OCI-LY1 (cell line): ENCODE measurements around the gene PIP4K2A.

ENCODE experiments used
- H2AFZ ChIP-seq: fragments of 200-600 bp; sonication (generic), shearing (Covaris generic); 2 replicates; pipeline ENCODE4 v1.6.0; 2014; ENCODE audit warnings: antibody characterized with exemption, mild to moderate bottlenecking, low read length
- H3F3A ChIP-seq: fragments of 200-600 bp; sonication (generic), shearing (Covaris generic); 2 replicates; pipeline ENCODE4 v1.6.0; 2014; ENCODE audit warnings: mild to moderate bottlenecking, antibody characterized with exemption, low read length, moderate library complexity; ENCODE audit not compliant: insufficient read depth
- H3K27ac ChIP-seq: fragments of 200-600 bp; sonication (generic); 2 replicates; pipeline ENCODE4 v1.5.1; 2014; ENCODE audit warnings: low read length, mixed run types, mild to moderate bottlenecking, low read depth; ENCODE audit not compliant: poor library complexity, severe bottlenecking
- H3K27me3 ChIP-seq: fragments of 200-600 bp; sonication (generic); 2 replicates; pipeline ENCODE4 v1.6.0; 2014; ENCODE audit warnings: antibody characterized with exemption, mild to moderate bottlenecking, low read length, moderate library complexity; ENCODE audit not compliant: insufficient read depth
- H3K36me3 ChIP-seq: fragments of 200-600 bp; sonication (generic); 2 replicates; pipeline ENCODE4 v1.6.1; 2014; ENCODE audit warnings: mild to moderate bottlenecking, antibody characterized with exemption, low read length, moderate library complexity, mixed read lengths; ENCODE audit not compliant: insufficient read depth
- H3K4me1 ChIP-seq: fragments of 200-600 bp; sonication (generic); 2 replicates; pipeline ENCODE4 v1.5.1; 2014; ENCODE audit warnings: mild to moderate bottlenecking, low read length, moderate library complexity; ENCODE audit not compliant: insufficient read depth, severe bottlenecking
- H3K4me2 ChIP-seq: fragments of 200-600 bp; sonication (generic), shearing (Covaris generic); 2 replicates; pipeline ENCODE4 v1.6.1; 2014; ENCODE audit warnings: low read length
- H3K4me3 ChIP-seq: fragments of 200-600 bp; sonication (generic); 2 replicates; pipeline ENCODE4 v1.5.1; 2014; ENCODE audit warnings: low read length, low read depth, mild to moderate bottlenecking, mixed read lengths; ENCODE audit not compliant: poor library complexity, severe bottlenecking
- H3K79me2 ChIP-seq: fragments of 200-600 bp; shearing (Covaris generic); 2 replicates; pipeline ENCODE4 v1.6.1; 2016; ENCODE audit warnings: mixed run types, low read length, mixed read lengths; ENCODE audit not compliant: insufficient read depth
- H3K9ac ChIP-seq: fragments of 200-600 bp; sonication (generic), shearing (Covaris generic); 2 replicates; pipeline ENCODE4 v1.6.1; 2014; ENCODE audit warnings: mild to moderate bottlenecking, low read length, mixed read lengths
- H3K9me2 ChIP-seq: fragments of 200-600 bp; sonication (generic), shearing (Covaris generic); 2 replicates; pipeline ENCODE4 v1.6.1; 2014; ENCODE audit warnings: low read depth, mild to moderate bottlenecking, low read length, mixed read lengths
- H3K9me3 ChIP-seq: fragments of 200-600 bp; shearing (Covaris generic); 2 replicates; pipeline ENCODE4 v1.6.1; 2014; ENCODE audit warnings: low read length, mixed read lengths
- H4K20me1 ChIP-seq: fragments of 200-600 bp; sonication (generic), shearing (Covaris generic); 2 replicates; pipeline ENCODE4 v1.6.0; 2016; ENCODE audit warnings: mild to moderate bottlenecking, low read length; ENCODE audit not compliant: insufficient read depth
- EZH2 ChIP-seq: fragments of 200-600 bp; sonication (generic), shearing (Covaris generic); IDR thresholded peaks from 2 replicates; pipeline ENCODE4 v1.8.0; 2017; ENCODE audit warnings: borderline replicate concordance, mixed run types, mild to moderate bottlenecking, antibody characterized with exemption, low read length, moderate library complexity, mixed read lengths
- TF ChIP-seq, protein P1 (sequence below): fragments of 200-600 bp; sonication (generic), shearing (Covaris generic); IDR thresholded peaks from 2 replicates; pipeline ENCODE4 v1.5.1; 2017; ENCODE audit warnings: mild to moderate bottlenecking, antibody characterized with exemption, low read length, moderate library complexity, mixed read lengths

Gene PIP4K2A

DNA sequence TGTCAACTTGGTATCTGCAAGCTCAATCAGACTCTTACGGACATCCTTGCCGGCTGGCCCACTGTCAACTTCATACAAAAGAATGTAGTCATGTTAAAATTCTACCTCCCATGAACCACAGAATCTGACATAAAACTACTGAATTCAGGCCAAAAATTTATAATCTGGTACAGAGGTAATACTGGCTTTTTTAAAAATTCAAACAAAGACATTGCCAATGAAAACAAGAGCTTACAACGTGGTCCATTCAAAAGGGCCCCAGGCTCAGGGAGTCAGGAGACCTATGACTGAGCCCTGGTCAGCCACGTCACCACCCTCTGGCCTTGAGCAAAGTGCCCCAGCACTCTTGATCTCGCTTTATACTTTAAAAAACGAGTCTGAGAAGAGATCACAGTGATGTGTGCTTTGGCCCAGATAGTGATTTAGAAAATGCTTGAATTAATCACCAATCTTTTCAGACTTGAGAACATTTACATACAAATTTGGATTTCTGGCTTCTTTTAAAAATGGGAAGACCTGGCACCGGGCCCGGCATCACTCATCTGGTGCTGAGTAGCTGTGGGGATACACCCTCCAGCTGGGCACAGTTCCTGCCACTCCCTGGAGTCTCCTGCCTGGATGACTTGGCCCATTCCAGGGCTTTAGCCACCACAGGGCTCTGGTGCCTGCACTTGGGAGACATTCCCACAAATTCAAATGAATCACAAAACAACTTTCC lies 94.1 kb downstream of the PIP4K2A start:
- Histone ChIP-seq H3K4me1 (peaks cover 25% of the 10 kb centered on the region), H3K27me3 (no peaks in the 10 kb centered on the region), H3K9me2 (no peaks in the 10 kb centered on the region), H3K4me2 (no peak overlapping the region), H3F3A (no peaks in the 10 kb centered on the region), H3K36me3 (no peaks in the 10 kb centered on the region), H2AFZ (no peak overlapping the region), H3K9me3 (no peaks in the 10 kb centered on the region), H3K79me2 (no peaks in the 10 kb centered on the region), H3K4me3 (no peak overlapping the region), H3K9ac (no peak overlapping the region), H4K20me1 (peaks cover 3% of the 10 kb centered on the region; the same call in 1 of the 2 replicates), H3K27ac (no peak overlapping the region)
- TF ChIP-seq EZH2 = no peak
- TF ChIP-seq, protein P1, sequence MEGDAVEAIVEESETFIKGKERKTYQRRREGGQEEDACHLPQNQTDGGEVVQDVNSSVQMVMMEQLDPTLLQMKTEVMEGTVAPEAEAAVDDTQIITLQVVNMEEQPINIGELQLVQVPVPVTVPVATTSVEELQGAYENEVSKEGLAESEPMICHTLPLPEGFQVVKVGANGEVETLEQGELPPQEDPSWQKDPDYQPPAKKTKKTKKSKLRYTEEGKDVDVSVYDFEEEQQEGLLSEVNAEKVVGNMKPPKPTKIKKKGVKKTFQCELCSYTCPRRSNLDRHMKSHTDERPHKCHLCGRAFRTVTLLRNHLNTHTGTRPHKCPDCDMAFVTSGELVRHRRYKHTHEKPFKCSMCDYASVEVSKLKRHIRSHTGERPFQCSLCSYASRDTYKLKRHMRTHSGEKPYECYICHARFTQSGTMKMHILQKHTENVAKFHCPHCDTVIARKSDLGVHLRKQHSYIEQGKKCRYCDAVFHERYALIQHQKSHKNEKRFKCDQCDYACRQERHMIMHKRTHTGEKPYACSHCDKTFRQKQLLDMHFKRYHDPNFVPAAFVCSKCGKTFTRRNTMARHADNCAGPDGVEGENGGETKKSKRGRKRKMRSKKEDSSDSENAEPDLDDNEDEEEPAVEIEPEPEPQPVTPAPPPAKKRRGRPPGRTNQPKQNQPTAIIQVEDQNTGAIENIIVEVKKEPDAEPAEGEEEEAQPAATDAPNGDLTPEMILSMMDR = no peak

DNA sequence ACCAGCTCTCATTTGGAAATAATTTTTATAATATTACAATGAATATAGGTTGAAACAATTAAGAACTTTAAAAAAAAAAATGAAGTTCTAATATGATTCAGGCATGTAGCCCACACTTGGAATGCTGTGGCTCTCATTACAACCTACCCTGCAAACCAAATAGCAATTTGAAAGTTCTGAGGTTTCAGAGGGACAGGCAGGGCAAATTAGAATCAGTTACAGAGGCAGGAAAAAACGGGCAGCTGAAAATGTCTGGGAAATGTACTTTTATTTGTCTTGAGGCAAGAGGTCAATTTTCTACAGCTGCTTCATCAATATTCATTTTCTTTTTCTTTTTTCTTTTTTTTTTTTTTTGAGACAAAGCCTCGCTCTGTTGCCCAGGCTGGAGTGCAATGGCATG lies 95.3 kb downstream of the PIP4K2A start:
- Histone ChIP-seq H3K4me1 (peaks cover 33% of the 10 kb centered on the region), H3K9ac (no peak overlapping the region), H3K27ac (no peak overlapping the region), H3K27me3 (no peaks in the 10 kb centered on the region), H3K4me2 (no peak overlapping the region), H3K36me3 (no peaks in the 10 kb centered on the region), H3K9me2 (no peaks in the 10 kb centered on the region), H2AFZ (no peak overlapping the region), H3F3A (no peaks in the 10 kb centered on the region), H3K4me3 (no peak overlapping the region), H3K79me2 (no peaks in the 10 kb centered on the region), H4K20me1 (peaks cover 3% of the 10 kb centered on the region; the same call in 1 of the 2 replicates), H3K9me3 (no peaks in the 10 kb centered on the region)
- TF ChIP-seq EZH2 = no peak
- TF ChIP-seq, protein P1 = no peak

DNA sequence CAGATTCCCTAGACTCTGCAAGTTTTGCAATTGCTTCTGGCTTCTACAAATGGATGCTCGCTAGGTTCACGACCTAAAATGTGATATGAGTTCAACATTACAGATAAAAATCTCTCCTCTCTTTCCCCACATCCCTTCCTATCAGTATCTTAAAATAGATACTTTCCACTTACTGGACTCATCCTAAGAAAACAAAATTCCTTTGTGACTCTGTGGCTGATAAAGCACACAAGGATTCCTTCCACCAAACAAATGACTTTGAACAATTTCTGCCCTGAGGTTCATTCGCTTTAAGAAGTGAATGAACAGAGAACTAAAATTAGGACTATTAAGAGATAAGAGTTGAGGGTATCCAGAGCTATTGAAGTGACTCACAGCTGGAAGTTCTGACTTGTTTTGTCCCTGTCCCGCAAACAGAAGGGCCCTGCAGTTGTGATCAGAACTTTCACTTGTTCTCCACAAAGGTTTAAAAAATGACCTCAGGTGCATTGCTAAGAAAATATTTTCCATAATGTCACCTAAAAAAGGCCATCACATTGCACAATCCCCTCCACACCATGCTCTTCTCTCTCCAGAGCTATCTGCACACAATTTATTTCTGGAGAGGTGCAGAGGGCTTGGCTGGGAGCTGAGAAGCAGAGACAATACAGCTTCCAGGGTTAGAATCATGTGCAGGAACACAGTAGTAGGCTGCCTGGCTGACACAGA lies 96.1 kb downstream of the PIP4K2A start:
- Histone ChIP-seq H2AFZ (no peak overlapping the region), H3K9me3 (no peaks in the 10 kb centered on the region), H3K27me3 (no peaks in the 10 kb centered on the region), H3K4me2 (no peak overlapping the region), H4K20me1 (peaks cover under 1% of the 10 kb centered on the region; the same call in 1 of the 2 replicates), H3K4me1 (peaks cover 33% of the 10 kb centered on the region), H3K36me3 (no peaks in the 10 kb centered on the region), H3K27ac (no peak overlapping the region), H3K79me2 (no peaks in the 10 kb centered on the region), H3F3A (no peaks in the 10 kb centered on the region), H3K4me3 (no peak overlapping the region), H3K9ac (no peak overlapping the region), H3K9me2 (no peaks in the 10 kb centered on the region)
- TF ChIP-seq, protein P1 = no peak
- no peak for TF ChIP-seq EZH2
